Endodermal cell (in vitro differentiated cells): ENCODE measurements around the gene PLEKHA6. TPM values are rescaled to one million over a fixed set of nuclear protein-coding genes. Genes with fewer than 3 reads are reported as not detected.

Experiments used
- DNase-seq: peaks from one replicate; pipeline ENCODE4 v3.0.0-alpha.2; 2017
- H3K27ac ChIP-seq: 2 replicates; pipeline ENCODE4 v1.5.1; 2013; ENCODE audit warnings: mild to moderate bottlenecking, low read depth, low read length, moderate library complexity
- H3K27me3 ChIP-seq: 2 replicates; pipeline ENCODE4 v1.6.1; 2013; ENCODE audit warnings: mild to moderate bottlenecking, low read length, moderate library complexity; ENCODE audit not compliant: insufficient read depth, control insufficient read depth, poor library complexity, severe bottlenecking
- H3K36me3 ChIP-seq: 2 replicates; pipeline ENCODE4 v1.7.0; 2013; ENCODE audit warnings: mild to moderate bottlenecking, low read length, moderate library complexity; ENCODE audit not compliant: control insufficient read depth, insufficient read depth
- H3K4me1 ChIP-seq: one replicate; pipeline ENCODE4 v1.7.0; 2013; ENCODE audit warnings: low read length; ENCODE audit not compliant: control insufficient read depth, insufficient read depth
- H3K4me3 ChIP-seq: 2 replicates; pipeline ENCODE4 v1.5.1; 2013; ENCODE audit warnings: mild to moderate bottlenecking, low read length, moderate library complexity
- H3K9ac ChIP-seq: 2 replicates; pipeline ENCODE4 v1.6.1; 2013; ENCODE audit warnings: mild to moderate bottlenecking, low read length, moderate library complexity; ENCODE audit not compliant: poor library complexity, severe bottlenecking; ENCODE audit errors: extremely low read depth
- H3K9me3 ChIP-seq: 2 replicates; pipeline ENCODE4 v1.6.1; 2013; ENCODE audit warnings: mild to moderate bottlenecking, low read length, moderate library complexity; ENCODE audit not compliant: control insufficient read depth
- H3K27ac Mint-ChIP-seq: 2 replicates; pipeline ENCODE4 v1.8.0; 2020; ENCODE audit warnings: mixed read lengths
- H3K27me3 Mint-ChIP-seq: 2 replicates; pipeline ENCODE4 v1.8.0; 2021; ENCODE audit warnings: mild to moderate bottlenecking, mixed read lengths; ENCODE audit not compliant: insufficient read depth
- H3K36me3 Mint-ChIP-seq: 2 replicates; pipeline ENCODE4 v1.8.0; 2020; ENCODE audit warnings: low read depth, mixed read lengths
- H3K4me1 Mint-ChIP-seq: 2 replicates; pipeline ENCODE4 v1.8.0; 2020; ENCODE audit warnings: mixed read lengths
- H3K4me3 Mint-ChIP-seq: 2 replicates; pipeline ENCODE4 v1.8.0; 2020; ENCODE audit warnings: mild to moderate bottlenecking, moderate library complexity, mixed read lengths
- H3K9me3 Mint-ChIP-seq: 2 replicates; pipeline ENCODE4 v1.8.0; 2020; ENCODE audit warnings: mild to moderate bottlenecking, mixed read lengths
- CTCF ChIP-seq: fragments of 200-600 bp; sonication (generic); conservative IDR thresholded peaks from 2 replicates; pipeline ENCODE4 v1.5.0; 2021; ENCODE audit warnings: antibody characterized with exemption, mild to moderate bottlenecking
- WGBS, 2 experiments: methylation state at CpG; one replicate each; pipeline versions ENCODE4 v1.1.5 to v1.1.7; 2013; ENCODE audit warnings: missing lambda C conversion rate in 2 of 2, mixed read lengths in 1 of 2; ENCODE audit not compliant: insufficient coverage in 1 of 2, insufficient read length in 1 of 2; 5-methylcytosine and 5-hydroxymethylcytosine counted together
- total RNA-seq, 2 donors: library from RNA; stranded (reverse); fragmentation: NEBNext Ultra II Directional in 1 of 2; extraction: Animal tissue kit (Norgen Biotek cat#: 25700) in 1 of 2; gene quantifications; 2 replicates in 1 of 2; 3 replicates in 1 of 2; pipeline ENCODE4 v1.2.1, GENCODE V29; 2021

The PLEKHA6 gene
- total RNA-seq, 2 donors from 2014 or later: 37.0 to 43.3 TPM

GRCh38 chr1:204350857-204351573 lies 8.7 kb downstream of the PLEKHA6 start:
- peaks cover 12% of the 10 kb centered on the region for H3K4me1 Mint-ChIP-seq
- no peaks in the 10 kb centered on the region for H3K9me3 Mint-ChIP-seq
- H3K27ac Mint-ChIP-seq: no peak overlapping the region
- H3K36me3 Mint-ChIP-seq: no peaks in the 10 kb centered on the region
- Histone ChIP-seq H3K4me3 (no peak overlapping the region), H3K4me1 (peaks cover 9% of the 10 kb centered on the region), H3K36me3 (no peaks in the 10 kb centered on the region), H3K9ac (no peak overlapping the region), H3K27ac (peak overlapping the region; percentile 93), H3K27me3 (no peaks in the 10 kb centered on the region), H3K9me3 (no peaks in the 10 kb centered on the region)
- DNase-seq: peak; percentile 95
- H3K27me3 Mint-ChIP-seq: peaks cover 3% of the 10 kb centered on the region
- no peak overlapping the region for H3K4me3 Mint-ChIP-seq
- 10 to 34% methylated on average over 6 to 20 of the region's 20 CpGs for WGBS, 2 experiments
- no peak for TF ChIP-seq CTCF

DNA sequence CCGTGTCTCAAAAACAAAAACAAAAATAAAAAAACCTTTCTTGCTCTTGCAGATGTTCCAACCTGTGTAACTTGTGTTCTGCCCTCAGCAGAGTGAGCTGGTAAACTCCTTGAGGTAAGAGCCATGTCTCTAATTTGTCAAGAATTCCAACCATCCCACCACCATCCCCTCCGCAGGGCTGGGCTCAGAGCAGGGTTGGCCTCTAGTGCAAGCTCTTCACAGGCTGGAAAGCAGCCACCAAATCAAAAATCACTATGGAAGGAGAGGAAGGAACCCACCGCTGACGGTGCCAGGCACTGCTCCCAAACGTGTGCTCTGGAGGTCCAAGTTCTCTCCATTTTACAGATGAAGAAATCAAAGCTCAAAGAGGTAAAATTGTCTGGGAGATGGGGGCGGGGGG lies 9.4 kb downstream of the PLEKHA6 start:
- DNase-seq: no peak
- 58 to 75% methylated on average over 4 to 6 of the region's 6 CpGs for WGBS, 2 experiments
- Mint-ChIP-seq H3K4me1 (peaks cover 17% of the 10 kb centered on the region), H3K36me3 (no peaks in the 10 kb centered on the region), H3K9me3 (no peaks in the 10 kb centered on the region), H3K4me3 (no peak overlapping the region), H3K27ac (peak overlapping the region; percentile 21), H3K27me3 (peaks cover 5% of the 10 kb centered on the region)
- H3K36me3 ChIP-seq: no peaks in the 10 kb centered on the region
- TF ChIP-seq CTCF: no peak
- peak overlapping the region; percentile 93 for H3K27ac ChIP-seq
- no peak overlapping the region for H3K4me3 ChIP-seq
- no peaks in the 10 kb centered on the region for H3K27me3 ChIP-seq
- H3K4me1 ChIP-seq: peaks cover 9% of the 10 kb centered on the region
- no peak overlapping the region for H3K9ac ChIP-seq
- H3K9me3 ChIP-seq: no peaks in the 10 kb centered on the region

- Histone ChIP-seq H3K9ac (no peak overlapping the region), H3K4me3 (no peak overlapping the region), H3K27me3 (no peaks in the 10 kb centered on the region), H3K36me3 (no peaks in the 10 kb centered on the region), H3K9me3 (no peaks in the 10 kb centered on the region), H3K4me1 (peaks cover 9% of the 10 kb centered on the region), H3K27ac (no peak overlapping the region)
- Mint-ChIP-seq H3K27ac (no peak overlapping the region), H3K36me3 (no peaks in the 10 kb centered on the region), H3K4me1 (peaks cover 18% of the 10 kb centered on the region), H3K9me3 (no peaks in the 10 kb centered on the region), H3K27me3 (peaks cover 5% of the 10 kb centered on the region), H3K4me3 (no peak overlapping the region)
- WGBS, 2 experiments: 82 to 90% methylated on average over 7 of the region's 7 CpGs
- DNase-seq: no peak
- TF ChIP-seq CTCF: no peak
Observed at GRCh38 chr1:204349602-204350001, 10.1 kb downstream of the PLEKHA6 start.
